Fibroblast of lung (primary cell): ENCODE measurements around the gene SNN. TPM values are rescaled to one million over a fixed set of nuclear protein-coding genes. Genes with fewer than 3 reads are reported as not detected.

ENCODE experiments used
- DNase-seq, 2 donors: peaks; one replicate each; pipeline versions ENCODE4 v3.0.0 to v3.0.0-alpha.2; 2010; ENCODE audit warnings: low read depth in 2 of 2
- H2AFZ ChIP-seq: 2 replicates; pipeline ENCODE4 v1.5.1; 2012; ENCODE audit warnings: low read length, control low read depth, inconsistent platforms
- H3K27ac ChIP-seq: 2 replicates; pipeline ENCODE4 v1.5.1; 2011; ENCODE audit warnings: low read length, control low read depth; ENCODE audit not compliant: insufficient read depth
- H3K27me3 ChIP-seq: 2 replicates; pipeline ENCODE4 v1.5.1; 2011; ENCODE audit warnings: mild to moderate bottlenecking, low read length; ENCODE audit not compliant: control insufficient read depth, insufficient read depth
- H3K36me3 ChIP-seq: 2 replicates; pipeline ENCODE4 v1.5.1; 2011; ENCODE audit warnings: low read length; ENCODE audit not compliant: control insufficient read depth, insufficient read depth
- H3K4me1 ChIP-seq: 2 replicates; pipeline ENCODE4 v1.5.1; 2011; ENCODE audit warnings: low read length; ENCODE audit not compliant: control insufficient read depth, insufficient read depth; ENCODE audit errors: extremely low read depth
- H3K4me2 ChIP-seq: 2 replicates; pipeline ENCODE4 v1.5.1; 2011; ENCODE audit warnings: low read length, control low read depth; ENCODE audit not compliant: insufficient read depth; ENCODE audit errors: extremely low read depth
- H3K4me3 ChIP-seq, 4 experiments: fragments of 200-600 bp in 1 of 4; sonication (generic) in 1 of 4; replicated peaks in 1 of 4; 2 replicates each; pipeline ENCODE4 v1.5.1; 2011 to 2016; ENCODE audit warnings: low read length in 4 of 4, low read depth in 3 of 4, mild to moderate bottlenecking in 3 of 4, control low read depth in 2 of 4, inconsistent platforms in 1 of 4, mixed read lengths in 1 of 4; ENCODE audit not compliant: insufficient read depth in 1 of 4; ENCODE audit errors: control extremely low read depth in 1 of 4
- H3K79me2 ChIP-seq: 2 replicates; pipeline ENCODE4 v1.5.1; 2012; ENCODE audit warnings: mild to moderate bottlenecking, low read length, inconsistent platforms; ENCODE audit not compliant: control insufficient read depth, insufficient read depth
- H3K9ac ChIP-seq: 2 replicates; pipeline ENCODE4 v1.5.1; 2011; ENCODE audit warnings: mild to moderate bottlenecking, low read length, control low read depth; ENCODE audit not compliant: insufficient read depth
- H3K9me3 ChIP-seq: 2 replicates; pipeline ENCODE4 v1.5.1; 2012; ENCODE audit warnings: low read depth, low read length; ENCODE audit not compliant: control insufficient read depth, insufficient read depth
- H4K20me1 ChIP-seq: 2 replicates; pipeline ENCODE4 v1.5.1; 2011; ENCODE audit warnings: low read length; ENCODE audit not compliant: control insufficient read depth, insufficient read depth; ENCODE audit errors: extremely low read depth
- CTCF ChIP-seq, 2 donors: IDR thresholded peaks in 1 of 2; conservative IDR thresholded peaks in 1 of 2; 1 replicate in 1 of 2; 2 replicates in 1 of 2; pipeline ENCODE4 v1.5.1; 2011 to 2012; ENCODE audit warnings: low read length in 2 of 2, control low read depth in 1 of 2, inconsistent platforms in 1 of 2, low read depth in 1 of 2, mild to moderate bottlenecking in 1 of 2
- EZH2 ChIP-seq: IDR thresholded peaks from 2 replicates; pipeline ENCODE4 v1.5.1; 2012; ENCODE audit warnings: low read length, control low read depth, mild to moderate bottlenecking; ENCODE audit errors: missing control alignments
- polyA plus RNA-seq, 2 donors: library from polyadenylated mRNA; depleted of rRNA in 1 of 2; stranded (reverse) in 1 of 2; unstranded in 1 of 2; fragments of >200 nt; gene quantifications; 2 replicates each; pipeline ENCODE4 v1.2.1, GENCODE V29; 2011 to 2012; ENCODE audit warnings: missing spikeins in 1 of 2
- total RNA-seq: library from RNA; depleted of rRNA; stranded (reverse); fragments of >200 nt; gene quantifications from 2 replicates; pipeline ENCODE4 v1.2.1, GENCODE V29; 2014

Gene SNN
- total and polyA plus RNA-seq, 2 donors (not counting 1 experiment from before 2014, with no cell fraction given), result 17.5 to 24.9 TPM

DNA sequence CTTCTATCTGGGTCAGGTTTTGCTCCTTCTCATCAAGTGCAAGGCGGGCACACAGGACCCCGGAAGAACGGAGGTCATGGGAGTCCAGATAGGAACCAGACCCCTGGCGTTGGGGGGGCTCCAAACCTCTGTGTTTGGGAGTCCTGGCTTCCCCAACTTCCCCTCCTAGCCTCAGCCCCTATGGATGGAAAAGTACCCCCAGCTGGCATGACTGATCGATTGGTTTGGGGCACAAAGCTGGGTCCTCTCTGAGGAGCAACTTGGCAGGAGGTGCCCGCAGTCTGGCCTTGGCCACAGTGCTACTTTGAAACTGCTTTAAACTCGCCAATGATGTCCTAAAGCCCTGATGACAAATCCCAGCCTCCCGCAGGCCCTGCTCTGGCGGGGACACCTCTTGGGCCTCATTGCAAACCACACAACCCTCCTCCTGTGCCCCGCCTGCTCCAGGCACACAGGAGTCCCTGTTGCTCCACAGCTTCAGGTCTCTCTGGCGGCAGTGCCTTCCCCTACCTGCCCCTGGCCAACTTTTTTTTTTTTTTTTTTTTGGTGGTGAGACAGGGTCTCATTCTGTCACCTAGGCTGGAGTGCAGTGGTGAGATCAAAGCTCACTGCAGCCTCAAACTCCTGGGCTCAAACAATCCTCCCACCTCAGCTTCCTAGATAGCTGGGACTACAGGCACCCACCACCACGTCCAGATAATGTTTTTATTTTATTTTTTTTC, 38.0 kb upstream of the SNN start:
- H3K9ac ChIP-seq, result no peak overlapping the region
- peaks cover 9% of the 10 kb centered on the region for H3K4me1 ChIP-seq
- DNase-seq, result no peak
- H3K4me2 ChIP-seq, result no peak overlapping the region
- H3K36me3 ChIP-seq, result no peaks in the 10 kb centered on the region
- no peak overlapping the region for H2AFZ ChIP-seq
- no peaks in the 10 kb centered on the region for H3K9me3 ChIP-seq
- no peak overlapping the region for H3K27ac ChIP-seq
- H3K79me2 ChIP-seq, result no peaks in the 10 kb centered on the region
- H3K27me3 ChIP-seq, result no peaks in the 10 kb centered on the region
- TF ChIP-seq EZH2 (no peak), CTCF (conservative IDR thresholded peaks at IDR 0.05 in 1 of 2, IDR thresholded peaks at IDR 0.05 in 1 of 2; ENCODE audit: low read depth in 1 of 2, low read length in 2 of 2) (no peak)
- H3K4me3 ChIP-seq, result no peak overlapping the region
- H4K20me1 ChIP-seq, result no peaks in the 10 kb centered on the region

- TF ChIP-seq EZH2 (no peak), CTCF (conservative IDR thresholded peaks at IDR 0.05 in 1 of 2, IDR thresholded peaks at IDR 0.05 in 1 of 2; ENCODE audit: low read depth in 1 of 2, low read length in 2 of 2) (no peak)
Observed at GRCh38 chr16:11630768-11631056, 37.5 kb upstream of the SNN start.

GRCh38 chr16:11631214-11631613, 37.0 kb upstream of the SNN start:
- no peak for TF ChIP-seq EZH2
- TF ChIP-seq CTCF (conservative IDR thresholded peaks at IDR 0.05 in 1 of 2, IDR thresholded peaks at IDR 0.05 in 1 of 2; ENCODE audit: low read depth in 1 of 2, low read length in 2 of 2), result no peak
- Histone ChIP-seq H3K27ac (no peak overlapping the region), H2AFZ (no peak overlapping the region), H3K79me2 (no peaks in the 10 kb centered on the region), H3K4me2 (no peak overlapping the region), H3K9ac (no peak overlapping the region), H3K4me3 (no peak overlapping the region), H3K36me3 (no peaks in the 10 kb centered on the region), H3K27me3 (no peaks in the 10 kb centered on the region), H4K20me1 (no peaks in the 10 kb centered on the region), H3K4me1 (peaks cover 9% of the 10 kb centered on the region), H3K9me3 (no peaks in the 10 kb centered on the region)
- no peak for DNase-seq

More at GRCh38 chr16:11630768-11631056, 37.5 kb upstream of the SNN start:
- no peaks in the 10 kb centered on the region for H3K9me3 ChIP-seq
- H3K36me3 ChIP-seq, result no peaks in the 10 kb centered on the region
- H2AFZ ChIP-seq, result no peak overlapping the region
- no peak overlapping the region for H3K9ac ChIP-seq
- H3K4me1 ChIP-seq, result peaks cover 9% of the 10 kb centered on the region
- DNase-seq, result no peak
- H3K27me3 ChIP-seq, result no peaks in the 10 kb centered on the region
- no peaks in the 10 kb centered on the region for H3K79me2 ChIP-seq
- H4K20me1 ChIP-seq, result no peaks in the 10 kb centered on the region
- H3K27ac ChIP-seq, result no peak overlapping the region
- no peak overlapping the region for H3K4me3 ChIP-seq
- no peak overlapping the region for H3K4me2 ChIP-seq
